Adrenal gland (tissue), 12 donors: ENCODE measurements around the gene DARS2. TPM values are rescaled to one million over a fixed set of nuclear protein-coding genes. Genes with fewer than 3 reads are reported as not detected.
A peak's percentile ranks its signal among the peaks of the same experiment; 100 is the strongest.

Experiments used
- DNase-seq, 7 donors: peaks; one replicate each; pipeline ENCODE4 v3.0.0-alpha.2; 2019 to 2020
- H3K27ac ChIP-seq, 5 donors: fragments of 200-600 bp; sonication (generic) in 4 of 5; 1 replicate in 3 of 5; 2 replicates in 2 of 5; pipeline versions ENCODE4 v1.5.1 to v1.8.0; 2016 to 2020; ENCODE audit warnings: mild to moderate bottlenecking in 1 of 5
- H3K27me3 ChIP-seq: fragments of 200-600 bp; 2 replicates; pipeline ENCODE4 v1.8.0; 2021
- H3K36me3 ChIP-seq, 2 donors: fragments of 200-600 bp; replicated peaks in 1 of 2; 1 replicate in 1 of 2; 2 replicates in 1 of 2; pipeline versions ENCODE4 v1.5.1 to v1.8.0; 2018 to 2022
- H3K4me1 ChIP-seq, 2 donors: fragments of 200-600 bp; replicated peaks in 1 of 2; 1 replicate in 1 of 2; 2 replicates in 1 of 2; pipeline versions ENCODE4 v1.5.1 to v1.8.0; 2018 to 2021
- H3K4me3 ChIP-seq, 4 donors: fragments of 200-600 bp; sonication (generic) in 3 of 4; one replicate each; pipeline ENCODE4 v1.5.1; 2016 to 2018
- H3K9me3 ChIP-seq, 3 donors: fragments of 200-600 bp; sonication (generic) in 1 of 3; replicated peaks in 1 of 3; 1 replicate in 2 of 3; 2 replicates in 1 of 3; pipeline versions ENCODE4 v1.5.1 to v1.8.0; 2016 to 2021
- CTCF ChIP-seq, 6 experiments: fragments of 450-650 bp in 4 of 6; fragments of 200-600 bp in 2 of 6; sonication (generic) in 1 of 6; IDR thresholded peaks; 1 replicate in 5 of 6; 2 replicates in 1 of 6; pipeline versions ENCODE4 v1.5.1 to v1.8.0; 2016 to 2021; ENCODE audit warnings: antibody characterized with exemption in 6 of 6, mild to moderate bottlenecking in 2 of 6, moderate library complexity in 1 of 6
- POLR2A ChIP-seq, 2 donors: fragments of 450-650 bp; IDR thresholded peaks; one replicate each; pipeline ENCODE4 v1.6.1; 2017; ENCODE audit warnings: antibody characterized with exemption in 2 of 2, mild to moderate bottlenecking in 2 of 2, moderate library complexity in 1 of 2
- WGBS, 4 donors: extraction: QIAGEN DNeasy Blood & Tissue Kit in 2 of 4; methylation state at CpG; one replicate each; pipeline versions ENCODE4 v1.1.5 to v1.1.7; 2013 to 2017; 5-methylcytosine and 5-hydroxymethylcytosine counted together
- intact Hi-C, 2 donors: fragments of 100-400 bp; cut with DNase I; formaldehyde crosslinking; loops; one replicate each; pipeline versions ENCODE4 v1.14.1 to v1.15.0; 2022 to 2023
- polyA plus RNA-seq, 3 donors: library from polyadenylated mRNA; stranded (reverse); fragments of 200-250 nt in 2 of 3; fragments of 350-450 nt in 1 of 3; fragmentation: Illumina TruSeq in 1 of 3; extraction: RNeasy Lipid Tissue Mini Kit (QIAGEN cat#74804) in 1 of 3; gene quantifications; one replicate each; pipeline ENCODE4 v1.2.3, GENCODE V29; 2013 to 2014
- total RNA-seq, 9 donors: library from RNA; depleted of rRNA in 4 of 9; stranded (reverse); fragments of >200 nt in 4 of 9; fragments of 120-200 nt in 1 of 9; fragmentation: NEBNext Ultra II Directional in 1 of 9; extraction: Animal tissue kit (Norgen Biotek cat#: 25700) in 1 of 9; gene quantifications; one replicate each; pipeline versions ENCODE4 v1.1.0 to v1.2.4, GENCODE V29; 2013 to 2023
- donor health status: healthy with polysubstance abuse.
- donor health status: Bipolar disorder and iron deficiency.
- donor health status: DM: yes; HTN: yes; CAD: no.
- donor health status: DM: no; HTN: no; CAD: no.
- donor health status: DM: no; HTN: no; CAD: no.
- donor health status: DM: yes; HTN: yes; CAD: no.

Gene DARS2
- total and polyA plus RNA-seq, 12 donors, result 6.2 to 35.1 (median 25.1) TPM

- Histone ChIP-seq H3K9me3 (no peaks in the 10 kb centered on the region), H3K36me3 (peaks cover 0 to 14% of the 10 kb centered on the region in 2 donors), H3K4me3 (no peak overlapping the region), H3K27ac (no peak overlapping the region), H3K4me1 (no peaks in the 10 kb centered on the region), H3K27me3 (no peaks in the 10 kb centered on the region)
- 93 to 95% (median 95%) methylated on average over 1 of the region's 1 CpG for WGBS, 4 donors
- DNase-seq, result no peak
- no peak for TF ChIP-seq CTCF (IDR thresholded peaks at IDR 0.05)
- no peak for TF ChIP-seq POLR2A (IDR thresholded peaks at IDR 0.05)
- intact Hi-C loops, result no loop called here
Measured at GRCh38 chr1:173832748-173833147, 8.3 kb downstream of the DARS2 start.

- no peak overlapping the region for H3K27ac ChIP-seq
- DNase-seq, result no peak
- 94 to 95% (median 95%) methylated on average over 4 of the region's 4 CpGs for WGBS, 4 donors
Measured at GRCh38 chr1:173852105-173852504, 27.6 kb downstream of the DARS2 start.

GRCh38 chr1:173853074-173853473, 28.6 kb downstream of the DARS2 start:
- peaks cover 0 to 28% of the 10 kb centered on the region in 2 donors for H3K36me3 ChIP-seq
- intact Hi-C loops, result no loop called here
- peak overlapping the region in 2 of 5 donors; percentile 43 to 66 for H3K27ac ChIP-seq
- no peaks in the 10 kb centered on the region for H3K9me3 ChIP-seq
- DNase-seq, result peak in 1 of 7 donors; percentile 18
- no peaks in the 10 kb centered on the region for H3K4me1 ChIP-seq
- TF ChIP-seq CTCF (IDR thresholded peaks at IDR 0.05) (no peak), POLR2A (IDR thresholded peaks at IDR 0.05) (no peak)
- H3K4me3 ChIP-seq, result no peak overlapping the region
- WGBS, 4 donors, result 54 to 86% (median 64%) methylated on average over 5 of the region's 5 CpGs
- H3K27me3 ChIP-seq, result no peaks in the 10 kb centered on the region

More at GRCh38 chr1:173852105-173852504, 27.6 kb downstream of the DARS2 start:
- Histone ChIP-seq H3K4me1 (no peaks in the 10 kb centered on the region), H3K4me3 (no peak overlapping the region), H3K36me3 (peaks cover 0 to 19% of the 10 kb centered on the region in 2 donors), H3K27me3 (no peaks in the 10 kb centered on the region), H3K9me3 (no peaks in the 10 kb centered on the region)
- intact Hi-C loops, result no loop called here
- TF ChIP-seq CTCF (IDR thresholded peaks at IDR 0.05) (no peak), POLR2A (IDR thresholded peaks at IDR 0.05) (no peak)

GRCh38 chr1:173856014-173856413, 31.5 kb downstream of the DARS2 start:
- Histone ChIP-seq H3K4me3 (no peak overlapping the region), H3K36me3 (peaks cover 0 to 32% of the 10 kb centered on the region in 2 donors)

More at GRCh38 chr1:173856014-173856413, 31.5 kb downstream of the DARS2 start:
- DNase-seq, result no peak
- H3K27me3 ChIP-seq, result no peaks in the 10 kb centered on the region
- whole genome bisulfite sequencing, 4 donors, result 75 to 97% (median 86%) methylated on average over 1 of the region's 1 CpG
- H3K9me3 ChIP-seq, result no peaks in the 10 kb centered on the region
- intact Hi-C loops, result no loop called here
- no peaks in the 10 kb centered on the region for H3K4me1 ChIP-seq
- TF ChIP-seq CTCF (IDR thresholded peaks at IDR 0.05) (no peak), POLR2A (IDR thresholded peaks at IDR 0.05) (no peak)
- no peak overlapping the region for H3K27ac ChIP-seq
